ENCODE data around the gene TMEM191C.
"Not testable (repeated sequence)": the region's sequence is repeated elsewhere in the genome, so short reads cannot be mapped to it uniquely, and the experiment has no call there.

The TMEM191C gene

DNA sequence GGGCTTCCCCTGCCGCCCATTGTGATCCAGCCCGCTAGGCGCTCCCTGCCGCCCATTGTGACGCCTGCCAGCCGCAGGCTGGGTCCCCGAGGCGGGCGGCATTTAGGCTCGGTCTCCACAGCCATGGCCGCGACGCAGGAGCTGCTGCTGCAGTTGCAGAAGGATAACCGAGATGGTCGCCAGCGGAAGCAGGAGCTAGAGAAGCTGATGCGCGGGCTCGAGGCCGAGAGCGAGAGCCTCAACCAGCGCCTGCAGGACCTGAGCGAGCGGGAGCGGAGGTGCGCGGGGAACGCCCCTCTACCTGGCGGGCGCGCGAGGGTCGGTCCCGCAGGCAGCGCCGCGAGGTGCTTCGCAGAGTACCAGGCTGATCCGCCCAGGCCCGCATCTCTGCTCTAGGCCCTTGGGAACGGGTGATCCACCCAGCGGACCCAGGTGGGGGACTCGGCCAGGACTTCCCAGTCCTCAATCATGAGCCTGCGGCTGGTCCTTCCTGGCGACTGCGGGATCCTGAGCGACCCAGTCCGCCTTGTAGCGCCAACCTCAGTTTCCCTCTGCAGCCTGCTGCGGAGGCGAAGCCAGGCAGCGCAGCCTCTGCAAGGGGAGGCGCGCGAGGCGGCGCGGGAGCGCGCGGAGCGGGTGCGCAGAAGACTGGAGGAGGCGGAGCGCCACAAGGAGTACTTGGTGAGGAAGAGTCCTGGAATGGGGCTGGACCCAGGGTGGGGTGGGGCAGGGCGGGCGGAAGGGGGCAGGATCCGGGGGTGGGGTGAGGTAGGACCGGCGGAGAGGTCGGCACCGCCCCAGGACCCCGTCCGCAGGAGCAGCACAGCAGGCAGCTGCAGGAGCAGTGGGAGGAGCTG is at the start of gene TMEM191C:
TMEM191C (plus strand) TSS at position 51 of the 857 bp plus-strand sequence; CDS start at position 124, 73 bp downstream.
- not testable (repeated sequence) for DNase-seq (ENCODE audit: extremely low read depth, low read depth)
- H3K4me3 ChIP-seq (replicated peaks; ENCODE audit: low read depth, low read length), result peak within 1 kb of the TSS; percentile 26

DNA sequence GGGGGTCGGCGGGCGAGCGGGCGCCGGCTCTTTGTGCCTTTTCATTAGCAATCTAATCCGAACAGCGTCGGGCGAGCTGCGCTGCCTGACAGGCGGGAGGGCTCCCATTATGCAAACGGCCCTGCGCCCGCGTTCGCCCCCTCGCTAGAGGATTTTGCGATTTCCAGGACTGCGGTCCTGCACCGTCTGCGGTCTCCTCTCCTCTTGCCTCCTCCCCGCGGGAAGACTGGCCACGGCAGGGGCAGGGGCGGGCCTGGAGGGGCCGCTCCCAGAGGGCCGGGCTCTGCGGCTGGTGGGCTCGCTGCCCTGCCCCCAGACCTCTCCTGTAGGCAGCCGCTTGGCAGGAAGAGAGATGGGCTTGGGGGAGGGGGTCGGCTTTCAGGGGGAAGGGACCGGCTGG is 49.3 kb upstream of the TMEM191C start:
- H3K4me3 ChIP-seq (replicated peaks; ENCODE audit: low read depth, low read length), result peak overlapping the region; percentile 36
- DNase-seq (ENCODE audit: extremely low read depth, low read depth), result not testable (repeated sequence)

DNA sequence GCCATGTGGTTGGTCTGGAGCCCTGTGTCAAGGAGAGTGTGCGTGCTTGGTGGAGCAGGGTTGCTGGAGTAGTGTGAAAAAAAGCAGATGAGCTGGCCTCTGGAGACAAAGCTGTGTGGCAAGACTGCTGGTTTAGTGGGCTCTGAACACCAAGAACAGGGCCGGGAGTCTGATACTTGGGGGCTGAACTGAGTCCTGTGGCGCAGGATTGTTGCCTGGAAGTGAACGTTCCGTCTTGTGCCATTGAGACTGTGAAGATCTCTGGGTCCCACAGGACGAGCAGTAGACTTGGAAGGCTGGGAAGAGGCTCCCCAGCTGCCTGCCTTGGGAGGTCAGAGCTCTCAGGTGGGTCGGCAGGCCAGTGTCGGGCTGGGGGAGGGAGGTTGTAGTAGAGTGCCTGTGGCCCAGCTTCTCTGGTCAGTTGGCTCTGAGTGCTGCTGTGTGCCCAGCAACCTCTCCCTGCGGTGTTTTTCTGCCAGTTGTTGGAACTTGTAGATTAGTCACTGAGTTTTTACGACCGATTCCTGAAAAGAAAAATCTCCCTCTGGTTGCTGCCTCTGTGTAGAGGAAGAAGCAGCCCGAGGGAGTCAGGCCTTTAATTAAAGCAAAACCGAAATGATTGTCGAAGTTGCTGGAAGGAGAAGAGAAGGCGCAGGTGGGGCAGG is 48.1 kb upstream of the TMEM191C start:
- not testable (repeated sequence) for DNase-seq (ENCODE audit: extremely low read depth, low read depth)
- H3K4me3 ChIP-seq (replicated peaks; ENCODE audit: low read depth, low read length), result peak overlapping the region; percentile 22; the same call in 1 of the 2 replicates

DNA sequence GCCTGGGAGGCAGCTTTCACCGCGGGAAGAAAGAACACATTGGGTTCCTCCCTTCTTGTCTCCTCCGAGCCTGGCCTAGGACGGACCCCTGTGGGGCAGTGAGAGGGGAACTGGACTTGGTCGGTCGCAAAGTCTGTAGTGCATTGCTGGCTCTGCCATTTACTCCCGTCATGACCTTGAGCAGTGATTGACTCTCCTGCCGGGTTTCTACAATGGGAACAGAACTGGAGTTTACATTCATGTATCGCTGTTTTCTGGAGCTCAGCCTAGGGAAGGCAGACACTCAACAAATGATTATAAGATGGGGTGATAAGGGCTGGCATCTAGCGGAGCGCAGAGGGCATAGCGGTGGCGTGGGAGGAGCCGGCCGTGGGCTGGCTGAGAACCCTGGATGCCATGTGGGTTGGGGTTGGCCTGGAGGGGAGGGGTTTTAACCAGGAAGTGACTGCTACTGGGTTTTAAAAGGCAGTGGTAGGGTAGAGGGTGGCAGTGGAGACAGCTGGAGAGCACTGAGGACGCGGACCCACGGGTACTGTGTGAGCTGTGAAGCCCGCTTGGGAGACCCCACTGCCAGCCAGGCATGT is 46.9 kb upstream of the TMEM191C start:
- H3K4me3 ChIP-seq (replicated peaks; ENCODE audit: low read depth, low read length); DNase-seq (ENCODE audit: extremely low read depth, low read depth): not testable (repeated sequence)

DNA sequence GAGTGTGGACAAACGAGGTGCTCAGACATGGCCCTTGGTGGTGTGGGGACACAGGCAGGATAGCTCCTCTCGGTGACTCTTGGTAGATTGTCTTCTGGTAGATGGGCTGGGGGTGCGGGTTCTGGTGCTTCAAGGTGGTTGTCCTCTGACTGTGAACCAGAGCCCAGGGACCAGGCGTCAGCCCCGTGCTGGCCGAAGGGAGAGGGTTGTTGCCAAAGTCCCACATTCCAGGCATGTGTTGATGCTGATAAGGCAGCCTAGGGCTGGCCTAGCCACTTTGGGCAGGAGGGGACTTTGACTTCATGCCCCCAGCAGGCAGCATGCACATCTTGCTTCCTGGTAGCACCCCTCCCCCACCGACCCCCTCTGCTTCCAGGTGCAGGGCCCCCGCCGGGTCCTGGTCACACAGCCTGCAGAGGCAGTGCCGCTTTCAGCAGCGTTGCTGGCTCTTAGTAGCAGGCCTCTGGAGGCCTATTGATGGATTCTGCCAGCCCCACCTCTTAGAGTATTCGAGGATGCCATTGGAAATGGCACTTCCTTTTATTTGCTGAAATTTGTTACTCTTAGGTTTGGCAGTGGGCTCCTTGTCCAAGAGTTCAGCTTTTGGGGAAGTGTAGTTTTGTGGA is 43.0 kb upstream of the TMEM191C start:
- not testable (repeated sequence) for H3K4me3 ChIP-seq (replicated peaks; ENCODE audit: low read depth, low read length); DNase-seq (ENCODE audit: extremely low read depth, low read depth)

DNA sequence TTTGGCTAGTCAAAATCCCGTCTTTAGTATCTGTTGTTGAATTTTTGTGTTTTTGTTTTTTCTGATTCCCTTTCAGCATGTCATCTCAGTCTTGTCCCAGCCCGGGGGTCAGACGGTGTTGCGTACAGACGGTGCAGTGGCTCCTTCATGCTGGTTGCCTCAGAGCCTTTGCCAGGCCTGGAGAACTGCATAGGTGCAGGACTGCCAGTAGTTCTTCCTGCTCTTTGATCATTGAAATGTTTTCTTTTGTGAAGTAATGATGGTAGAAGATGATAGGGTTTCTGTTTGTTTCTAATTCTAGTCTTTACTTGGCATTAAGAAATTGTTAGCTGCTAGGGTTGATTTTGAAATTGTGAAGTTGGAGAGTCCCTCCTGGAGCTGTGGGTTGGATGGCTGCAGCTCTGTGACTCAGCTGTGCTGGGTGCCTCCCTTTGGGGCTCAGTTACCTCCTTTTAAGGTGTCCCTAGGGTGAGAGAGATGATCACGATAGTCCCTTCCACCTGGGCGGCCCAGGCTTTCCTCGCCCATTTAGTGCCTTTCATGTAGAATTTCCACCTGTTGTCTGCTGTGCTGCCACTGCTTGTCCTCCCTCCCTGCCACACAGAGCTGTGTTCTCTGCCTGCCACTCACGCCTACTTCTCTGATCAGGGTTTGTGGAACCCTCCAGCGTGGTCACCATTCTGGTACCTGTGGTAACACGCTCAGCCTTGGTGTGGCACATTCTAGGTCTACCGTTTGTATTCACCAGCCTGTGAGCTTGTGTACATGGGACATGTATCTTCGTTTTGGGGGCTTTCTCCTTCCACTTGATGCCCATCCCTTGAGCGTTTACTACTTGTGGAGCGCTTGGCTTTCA is 32.6 kb upstream of the TMEM191C start:
- H3K4me3 ChIP-seq (replicated peaks; ENCODE audit: low read depth, low read length), result not testable (repeated sequence)

DNA sequence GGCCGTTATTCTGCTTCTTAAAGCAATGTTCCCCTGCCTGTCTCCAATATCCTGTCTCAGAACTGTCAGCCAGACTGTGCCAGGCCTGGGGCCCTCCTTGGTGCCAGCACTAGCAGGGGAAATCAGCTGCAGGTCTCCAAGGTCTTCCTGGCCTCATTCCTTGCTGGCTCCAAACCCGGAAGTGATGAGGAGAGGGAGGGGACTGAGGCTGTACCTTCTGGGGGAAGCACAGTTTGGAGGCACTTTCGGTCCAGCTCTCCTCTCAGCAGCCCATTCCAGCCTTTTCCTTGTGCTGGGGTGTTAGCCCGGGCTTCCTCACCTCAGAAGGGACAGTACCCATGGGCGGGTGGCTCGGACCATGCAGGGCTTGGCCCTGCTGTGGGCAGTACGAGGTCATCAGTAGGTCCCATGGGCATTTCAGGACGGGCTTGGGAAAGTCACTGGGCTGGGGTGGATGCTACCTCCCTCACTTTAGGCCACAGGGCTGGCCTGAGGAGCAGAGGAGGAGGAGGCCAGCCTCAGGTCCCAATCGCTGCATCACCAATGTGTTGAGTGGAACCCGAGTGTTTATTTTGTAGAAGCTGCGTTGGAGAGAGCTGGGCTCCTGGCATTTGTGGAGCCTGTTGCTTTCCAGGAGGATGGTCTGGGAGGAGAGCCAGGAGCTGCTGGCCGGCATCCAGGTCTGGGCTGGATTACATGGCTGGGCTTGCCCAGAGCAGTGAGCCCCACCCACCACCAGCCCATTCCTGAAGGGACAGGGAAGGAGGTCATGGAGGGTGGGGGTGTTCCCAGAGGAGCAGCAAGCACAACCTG is 31.0 kb upstream of the TMEM191C start:
- not testable (repeated sequence) for DNase-seq (ENCODE audit: extremely low read depth, low read depth); H3K4me3 ChIP-seq (replicated peaks; ENCODE audit: low read depth, low read length)

More for the DNA sequence above, 32.6 kb upstream of the TMEM191C start:
- DNase-seq (ENCODE audit: extremely low read depth, low read depth), result not testable (repeated sequence)

DNA sequence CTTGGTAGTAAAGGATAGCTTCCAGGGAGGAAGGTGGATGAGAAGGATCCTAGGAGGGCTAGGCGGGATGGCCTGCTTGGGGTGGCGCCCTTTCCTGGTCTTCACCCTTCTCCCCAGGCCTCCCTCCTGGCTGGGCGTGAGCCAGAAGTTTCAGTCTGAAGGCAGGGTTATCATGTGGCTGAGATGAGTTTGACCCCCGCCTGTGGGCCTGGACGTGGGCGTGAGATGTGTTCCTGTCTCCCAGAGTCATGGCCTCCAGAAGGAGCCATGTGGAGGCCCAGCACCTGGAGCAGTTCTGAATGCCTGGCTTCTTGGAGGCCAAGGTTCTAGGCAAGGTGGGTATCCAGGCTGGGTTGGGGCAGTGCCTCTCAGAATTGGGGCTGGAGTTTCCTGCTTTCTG is 29.2 kb upstream of the TMEM191C start:
- not testable (repeated sequence) for H3K4me3 ChIP-seq (replicated peaks; ENCODE audit: low read depth, low read length); DNase-seq (ENCODE audit: extremely low read depth, low read depth)

DNA sequence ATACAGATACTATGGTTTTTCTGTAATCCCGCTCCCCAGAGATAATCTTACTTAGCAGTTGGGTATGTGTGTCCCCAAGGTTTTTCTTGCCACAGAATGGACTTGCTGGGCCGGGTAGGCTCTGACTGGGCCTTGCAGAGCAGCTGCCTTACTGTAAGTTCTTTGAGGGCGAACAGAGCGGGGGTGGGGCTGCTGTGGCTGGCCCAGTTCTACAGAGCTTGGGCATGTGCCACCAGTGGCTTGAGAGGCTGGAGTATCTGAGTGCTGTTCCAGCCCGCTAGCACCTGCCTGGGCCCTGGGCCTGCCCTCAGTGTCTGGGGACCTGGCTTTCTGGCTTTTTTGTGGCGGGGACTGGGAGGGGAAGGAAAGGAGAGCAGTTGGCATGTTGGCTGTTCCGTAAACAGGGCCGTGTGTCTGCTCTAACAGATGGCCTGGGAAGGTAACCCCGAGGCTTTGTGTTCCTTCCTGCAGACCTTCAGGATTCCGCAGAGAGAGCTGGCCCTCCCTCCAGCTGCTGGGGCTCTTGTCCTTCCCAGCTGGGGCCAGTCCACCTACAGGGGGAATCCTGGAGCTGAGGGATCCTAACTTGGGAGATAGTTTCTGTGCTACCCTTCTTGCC is 27.1 kb upstream of the TMEM191C start:
- not testable (repeated sequence) for DNase-seq (ENCODE audit: extremely low read depth, low read depth); H3K4me3 ChIP-seq (replicated peaks; ENCODE audit: low read depth, low read length)

DNA sequence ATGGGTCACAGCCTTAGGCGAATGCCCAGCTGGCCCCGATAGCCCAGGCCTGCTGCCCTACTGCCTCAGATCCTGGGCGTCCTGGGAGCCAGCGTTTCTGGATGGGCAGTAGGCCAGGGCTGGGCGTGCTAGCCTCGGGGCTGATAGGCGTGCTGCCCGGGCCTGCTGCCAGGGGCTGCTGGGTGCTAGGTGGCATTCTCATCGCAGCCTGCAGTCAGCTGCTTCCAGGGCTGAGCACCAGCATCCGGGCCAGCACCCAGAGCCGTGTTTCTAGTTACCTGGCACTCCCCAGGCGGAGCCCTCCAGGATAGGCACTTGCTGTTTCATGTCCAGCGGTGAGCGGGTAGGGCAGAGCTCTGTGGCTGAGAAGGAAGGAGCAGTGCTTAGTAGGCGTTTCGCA is 26.5 kb upstream of the TMEM191C start:
- H3K4me3 ChIP-seq (replicated peaks; ENCODE audit: low read depth, low read length); DNase-seq (ENCODE audit: extremely low read depth, low read depth): not testable (repeated sequence)

DNA sequence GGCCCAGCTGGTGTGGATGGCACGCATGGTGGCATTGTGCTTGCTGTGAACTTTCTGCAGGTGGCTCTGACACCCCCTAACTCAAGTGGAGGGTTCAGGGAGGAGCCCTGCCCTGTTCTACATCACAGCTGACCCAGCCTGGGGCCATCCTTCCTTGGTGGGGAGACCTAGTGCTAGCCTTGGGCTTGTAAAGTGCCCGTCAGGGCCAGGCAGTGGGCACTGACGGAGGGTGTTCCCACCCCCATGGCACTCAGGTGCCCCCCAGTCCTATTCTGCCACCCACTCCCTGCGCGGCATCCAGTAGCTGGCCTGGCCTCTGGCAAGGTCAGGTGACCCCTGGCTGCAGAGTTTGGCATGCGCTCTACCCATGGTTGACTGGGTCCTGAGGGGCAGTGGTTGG is 26.0 kb upstream of the TMEM191C start:
- not testable (repeated sequence) for H3K4me3 ChIP-seq (replicated peaks; ENCODE audit: low read depth, low read length); DNase-seq (ENCODE audit: extremely low read depth, low read depth)

DNA sequence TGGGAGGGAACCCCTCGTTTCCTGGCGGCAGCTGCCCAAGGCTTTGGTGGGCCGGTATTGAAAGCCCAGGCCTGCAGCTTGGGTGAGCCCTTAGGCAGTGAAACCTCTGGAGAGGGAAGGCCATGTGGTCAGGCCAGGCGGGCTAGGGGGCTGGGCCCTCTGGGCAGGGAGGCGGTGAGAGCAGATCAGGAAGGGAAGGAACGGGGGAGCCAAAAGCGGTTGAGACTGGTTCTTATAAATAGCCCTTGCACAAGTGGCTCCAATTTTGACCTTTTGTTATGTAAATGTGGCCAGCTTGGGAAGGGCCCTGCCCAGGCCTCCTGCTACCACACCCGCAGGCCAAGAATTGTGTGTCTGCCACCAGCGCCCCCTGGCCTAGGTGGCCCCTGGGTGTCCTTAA is 25.1 kb upstream of the TMEM191C start:
- not testable (repeated sequence) for DNase-seq (ENCODE audit: extremely low read depth, low read depth); H3K4me3 ChIP-seq (replicated peaks; ENCODE audit: low read depth, low read length)

DNA sequence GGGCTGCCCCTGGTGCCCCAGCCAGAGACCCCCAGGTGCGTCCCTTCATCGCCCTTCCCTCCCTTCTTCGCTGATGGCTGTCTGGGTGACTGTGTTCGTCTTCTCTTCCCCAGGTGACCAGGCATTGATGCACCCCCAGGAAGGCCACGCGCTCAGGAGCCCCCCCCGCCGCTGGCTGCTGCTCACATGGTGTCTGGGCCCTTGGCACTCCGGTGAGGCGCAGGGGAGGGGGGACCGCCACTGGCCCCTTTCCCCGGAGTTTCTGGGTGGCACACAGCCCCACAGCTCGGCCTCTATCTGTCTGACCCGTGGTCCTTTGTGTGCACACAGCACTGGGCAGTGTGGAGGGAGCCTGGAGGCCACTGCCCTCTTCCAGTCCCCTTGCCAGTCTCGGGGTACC is 24.5 kb upstream of the TMEM191C start:
- not testable (repeated sequence) for H3K4me3 ChIP-seq (replicated peaks; ENCODE audit: low read depth, low read length); DNase-seq (ENCODE audit: extremely low read depth, low read depth)
